HUDEP-2 (cell line): ENCODE data around the gene CDH26.
"Not testable (repeated sequence)": the region's sequence is repeated elsewhere in the genome, so short reads cannot be mapped to it uniquely, and the experiment has no call there.

Source experiments
- DNase-seq, 76 experiments: peaks; one replicate each; lab custom pipeline; 2025; ENCODE audit not compliant: unreplicated experiment in 76 of 76; lab: John Stamatoyannopoulos, UW

CDH26 gene

GRCh38 chr20:60040471-60041162 lies 82.4 kb downstream of the CDH26 start:
- no peak for DNase-seq

- DNase-seq = not testable (repeated sequence)
These were observed 83.4 kb downstream of the CDH26 start for GRCh38 chr20:60041436-60042165.

- no peak for DNase-seq
These were observed 85.2 kb downstream of the CDH26 start for GRCh38 chr20:60043435-60043834.

- DNase-seq = no peak
These were observed 87.8 kb downstream of the CDH26 start for GRCh38 chr20:60046011-60046413.

- no peak for DNase-seq
These were observed 88.2 kb downstream of the CDH26 start for GRCh38 chr20:60046436-60046835.

- no peak for DNase-seq
These were observed 88.6 kb downstream of the CDH26 start for GRCh38 chr20:60046860-60047259.

GRCh38 chr20:60048634-60049521 lies 90.7 kb downstream of the CDH26 start:
- DNase-seq = no peak

GRCh38 chr20:60049601-60050000 lies 91.4 kb downstream of the CDH26 start:
- DNase-seq = no peak

- no peak for DNase-seq
These were observed 92.1 kb downstream of the CDH26 start for GRCh38 chr20:60050193-60050947.

- DNase-seq = no peak
These were observed 93.7 kb downstream of the CDH26 start for GRCh38 chr20:60051911-60052310.

- DNase-seq = no peak
These were observed 94.1 kb downstream of the CDH26 start for GRCh38 chr20:60052322-60052721.

- no peak for DNase-seq
These were observed 95.0 kb downstream of the CDH26 start for GRCh38 chr20:60053125-60053817.

GRCh38 chr20:60053818-60054190 lies 95.6 kb downstream of the CDH26 start:
- DNase-seq = no peak

GRCh38 chr20:60054716-60055634 lies 96.8 kb downstream of the CDH26 start:
- no peak for DNase-seq

- DNase-seq = no peak
These were observed 97.5 kb downstream of the CDH26 start for GRCh38 chr20:60055740-60056139.

- no peak for DNase-seq
These were observed 98.3 kb downstream of the CDH26 start for GRCh38 chr20:60056407-60057122.

GRCh38 chr20:60057123-60057865 lies 99.1 kb downstream of the CDH26 start:
- DNase-seq = peak in 50 of 76 experiments; percentile 1 to 66 (median 24)
